Myocyte (in vitro differentiated cells): ENCODE measurements around the gene PIGW. TPM values are rescaled to one million over a fixed set of nuclear protein-coding genes. Genes with fewer than 3 reads are reported as not detected.

Source experiments
- DNase-seq: peaks from one replicate; pipeline ENCODE4 v3.0.0-alpha.2; 2012; ENCODE audit warnings: low read depth
- polyA plus RNA-seq: library from polyadenylated mRNA; unstranded; fragments of >200 nt; gene quantifications from one replicate; pipeline ENCODE4 v1.2.1, GENCODE V29; 2012; ENCODE audit warnings: missing spikeins
- total RNA-seq: library from RNA; depleted of rRNA; stranded (reverse); fragments of >200 nt; gene quantifications from 2 replicates; pipeline ENCODE4 v1.2.3, GENCODE V29; 2014

Gene PIGW
- 6.9 and 7.2 TPM in 2 replicates for total RNA-seq
- 6.6 TPM for polyA plus RNA-seq

- peak; percentile 90 for DNase-seq
These were observed at the start of gene PIGW, which contains the start of gene MYO19 for GRCh38 chr17:36534840-36535668. Gene PIGW, plus strand, starts transcription at chr17:36534987. Its CDS starts 2,115 bp downstream, at chr17:36537102. Gene MYO19, minus strand, starts transcription at chr17:36534868. Its CDS starts 2,330 bp downstream, at chr17:36532538.

- no peak for DNase-seq
These were observed 49.8 kb upstream of the PIGW start for GRCh38 chr17:36485027-36485426.

GRCh38 chr17:36485805-36486203 is 49.0 kb upstream of the PIGW start:
- DNase-seq, result no peak

- DNase-seq, result peak; percentile 96
These were observed 48.3 kb upstream of the PIGW start, which contains the start of gene ZNHIT3 for GRCh38 chr17:36486204-36487194. Gene ZNHIT3, plus strand, starts transcription at chr17:36486681. Its CDS starts 19 bp downstream, at chr17:36486700.

- peak; percentile 18 for DNase-seq
These were observed 40.8 kb upstream of the PIGW start for GRCh38 chr17:36493956-36494355.

GRCh38 chr17:36494674-36495073 is 40.1 kb upstream of the PIGW start:
- DNase-seq, result no peak

- DNase-seq, result no peak
These were observed 39.7 kb upstream of the PIGW start for GRCh38 chr17:36495076-36495578.

GRCh38 chr17:36496018-36496789 is 38.6 kb upstream of the PIGW start:
- DNase-seq, result peak; percentile 16

- no peak for DNase-seq
These were observed 36.6 kb upstream of the PIGW start for GRCh38 chr17:36498155-36498554.

- DNase-seq, result no peak
These were observed 36.1 kb upstream of the PIGW start for GRCh38 chr17:36498560-36499300.

- DNase-seq, result peak; percentile 38
These were observed 34.0 kb upstream of the PIGW start for GRCh38 chr17:36500745-36501225.

GRCh38 chr17:36501351-36501750 is 33.4 kb upstream of the PIGW start:
- no peak for DNase-seq

GRCh38 chr17:36501963-36502362 is 32.8 kb upstream of the PIGW start:
- no peak for DNase-seq

GRCh38 chr17:36503456-36504155 is 31.2 kb upstream of the PIGW start:
- DNase-seq, result no peak

GRCh38 chr17:36504156-36504545 is 30.6 kb upstream of the PIGW start:
- DNase-seq, result no peak

- no peak for DNase-seq
These were observed 29.6 kb upstream of the PIGW start for GRCh38 chr17:36505171-36505570.

- no peak for DNase-seq
These were observed 28.4 kb upstream of the PIGW start for GRCh38 chr17:36506249-36506826.

GRCh38 chr17:36506831-36507230 is 28.0 kb upstream of the PIGW start:
- no peak for DNase-seq

GRCh38 chr17:36507266-36507665 is 27.5 kb upstream of the PIGW start:
- DNase-seq, result no peak
